GM19328 (cell line): ENCODE results near the gene ZNF33B.
A peak's percentile ranks its signal among the peaks of the same experiment; 100 is the strongest.
"Not testable (repeated sequence)": the region's sequence is repeated elsewhere in the genome, so short reads cannot be mapped to it uniquely, and the experiment has no call there.

Experiments
- ATAC-seq: cut with Tn5 transposase; IDR thresholded peaks from one replicate; pipeline ENCODE4 v1.9.1; 2021; ENCODE audit warnings: mild to moderate bottlenecking, moderate library complexity; ENCODE audit not compliant: unreplicated experiment

ZNF33B gene

DNA sequence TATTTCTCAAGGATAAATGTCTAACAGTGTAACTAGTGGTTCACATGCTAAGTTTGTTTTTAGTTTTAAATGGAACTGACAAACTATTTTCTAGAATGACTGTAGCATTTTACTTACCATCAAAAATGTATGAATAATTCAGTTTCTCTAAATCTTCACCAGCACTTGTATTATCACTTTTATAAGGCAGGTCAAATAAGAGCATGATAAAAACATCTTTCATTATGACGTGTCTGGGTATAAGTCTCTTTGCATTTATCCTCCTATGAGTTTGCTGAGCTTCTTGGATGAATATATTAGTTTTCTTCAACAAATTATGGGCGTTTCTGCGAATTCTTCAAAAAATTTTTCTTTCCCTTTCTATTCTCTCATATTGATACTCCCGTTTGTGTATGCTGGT is 19.9 kb downstream of the ZNF33B start:
- no peak for ATAC-seq

DNA sequence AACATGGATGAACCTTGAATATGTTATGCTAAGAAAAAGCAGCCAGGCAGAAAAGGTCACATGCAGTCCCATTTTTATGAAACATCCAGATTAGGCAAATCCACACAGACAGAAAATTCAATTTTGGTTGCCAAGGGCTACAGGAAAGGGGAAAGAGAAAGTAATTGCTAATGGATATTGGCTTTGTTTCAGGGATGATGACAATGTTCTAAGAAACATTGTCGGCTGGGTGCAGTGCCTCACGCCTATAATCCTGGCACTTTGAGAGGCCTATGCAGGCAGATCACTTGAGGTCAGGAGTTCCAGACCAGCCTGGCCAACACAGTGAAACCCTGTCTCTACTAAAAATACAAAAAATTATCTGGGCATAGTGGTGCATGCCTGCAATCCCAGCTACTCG is 23.0 kb downstream of the ZNF33B start:
- ATAC-seq = no peak

DNA sequence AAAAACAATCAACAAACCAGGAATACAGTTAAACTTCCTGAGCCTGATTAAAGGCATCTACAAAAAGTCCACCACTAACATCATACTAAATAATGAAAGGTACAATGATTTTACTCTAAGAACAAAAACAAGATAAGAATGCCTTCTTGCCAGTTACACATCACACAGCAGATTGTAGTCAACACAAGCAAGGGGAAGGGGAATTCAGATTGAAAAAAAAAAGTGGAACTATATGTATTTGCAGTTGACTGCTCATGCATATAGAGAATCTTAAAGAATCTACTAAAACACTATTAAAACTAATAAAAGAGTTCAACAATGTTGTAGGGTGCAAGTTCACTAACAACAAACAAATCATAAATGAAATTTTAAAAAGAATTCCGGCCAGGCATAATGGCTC is 28.5 kb downstream of the ZNF33B start:
- ATAC-seq = no peak

DNA sequence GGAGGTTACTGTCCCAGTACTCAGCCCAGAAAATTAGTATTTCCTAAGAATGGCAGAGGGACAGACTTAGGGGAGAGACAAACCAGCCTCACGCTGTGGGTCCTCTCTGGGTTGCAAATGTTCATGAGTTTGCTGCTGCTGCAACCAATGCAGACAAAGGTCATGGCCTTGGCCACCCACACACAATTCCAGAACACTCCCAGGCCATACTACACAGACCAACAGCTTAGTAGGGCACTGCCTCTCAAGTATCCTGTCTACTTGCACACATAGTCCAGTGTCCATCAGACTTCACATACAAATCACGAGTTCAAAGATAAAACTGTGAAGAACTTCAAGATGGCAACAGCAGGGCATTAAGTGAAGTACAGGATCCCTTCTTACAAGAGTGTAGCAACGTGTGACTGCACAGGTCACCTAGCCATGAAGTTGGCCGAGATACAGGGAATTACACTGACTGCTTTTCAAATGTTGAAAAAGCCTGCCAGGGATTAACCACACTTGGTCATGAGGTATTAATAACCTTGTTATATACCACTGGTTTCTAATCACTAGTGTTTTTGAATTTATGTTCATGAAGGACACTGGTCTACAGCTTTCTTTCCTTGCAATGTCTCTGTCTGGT is 40.0 kb downstream of the ZNF33B start:
- ATAC-seq = no peak

DNA sequence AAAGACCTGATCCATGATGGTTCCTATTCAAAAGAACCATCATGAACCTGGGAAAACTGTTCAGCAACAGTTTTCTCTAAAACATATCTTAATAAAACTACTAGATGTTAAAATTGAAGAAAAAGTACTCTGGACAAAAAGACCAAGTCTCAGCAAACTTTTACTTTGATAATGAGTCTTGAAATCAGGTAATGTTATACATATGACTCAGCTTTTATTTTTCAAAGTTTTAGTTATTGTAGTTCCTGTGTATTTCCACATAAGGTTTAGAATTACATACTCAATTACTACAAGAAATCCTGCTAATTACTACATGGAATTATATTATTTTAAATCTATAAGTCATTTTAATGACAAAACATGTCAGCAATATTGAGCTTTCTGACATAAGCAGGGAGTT is 42.2 kb downstream of the ZNF33B start:
- no peak for ATAC-seq

DNA sequence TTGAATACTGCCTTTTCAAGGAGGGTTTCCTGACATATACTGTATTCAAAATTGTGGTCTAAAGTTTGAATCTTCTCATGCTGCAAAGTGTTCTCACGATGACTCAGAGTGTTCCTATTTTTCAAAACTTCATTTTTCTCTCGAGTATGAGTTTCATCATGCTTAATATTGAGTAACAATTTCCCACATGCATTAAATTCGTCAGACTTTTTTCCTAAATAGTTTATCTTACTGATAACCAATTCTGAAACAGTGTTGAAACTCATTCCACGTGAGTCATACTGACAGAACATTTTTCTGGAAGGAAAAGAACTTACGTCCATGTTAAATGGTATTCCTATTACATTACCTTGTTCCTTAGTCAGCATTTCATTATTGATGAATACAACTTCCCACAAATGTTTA is 44.1 kb downstream of the ZNF33B start:
- no peak for ATAC-seq

DNA sequence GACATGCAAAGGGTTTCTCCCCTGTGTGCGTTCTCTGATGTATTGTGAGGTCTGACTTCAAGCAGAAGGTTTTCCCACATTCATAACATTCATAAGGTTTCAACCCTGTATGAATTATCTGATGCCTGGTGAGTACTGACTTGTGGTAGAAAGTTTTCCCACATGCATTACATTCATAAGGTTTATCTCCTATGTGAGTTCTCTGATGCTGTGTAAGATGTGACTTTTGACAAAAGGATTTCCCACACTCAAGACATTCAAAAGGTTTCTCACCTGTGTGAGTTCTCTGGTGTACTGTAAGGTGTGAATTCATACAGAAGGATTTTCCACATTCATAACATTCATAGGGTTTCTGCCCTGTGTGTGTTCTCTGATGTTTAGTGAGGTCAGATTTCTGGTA is 45.1 kb downstream of the ZNF33B start:
- no peak for ATAC-seq

DNA sequence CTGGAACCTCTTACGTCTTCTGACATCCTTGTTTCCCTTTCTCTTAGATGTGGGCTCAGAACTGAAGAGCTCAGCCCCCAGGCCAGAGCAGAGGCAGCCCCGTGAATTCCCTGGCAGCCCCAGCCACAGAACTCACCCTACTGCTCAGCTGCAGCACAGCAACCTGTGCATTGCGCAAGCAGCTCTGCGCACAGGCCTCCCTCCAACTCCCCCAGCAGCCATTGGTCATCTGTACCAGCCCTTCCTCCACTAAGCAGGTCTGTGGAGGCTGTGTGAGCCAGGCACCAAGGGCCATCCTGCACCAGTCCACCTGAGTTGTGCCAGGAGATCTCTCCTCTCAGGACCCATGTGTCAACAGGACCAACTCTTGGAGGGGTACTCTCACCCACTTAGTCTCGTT is 54.5 kb downstream of the ZNF33B start:
- no peak for ATAC-seq

DNA sequence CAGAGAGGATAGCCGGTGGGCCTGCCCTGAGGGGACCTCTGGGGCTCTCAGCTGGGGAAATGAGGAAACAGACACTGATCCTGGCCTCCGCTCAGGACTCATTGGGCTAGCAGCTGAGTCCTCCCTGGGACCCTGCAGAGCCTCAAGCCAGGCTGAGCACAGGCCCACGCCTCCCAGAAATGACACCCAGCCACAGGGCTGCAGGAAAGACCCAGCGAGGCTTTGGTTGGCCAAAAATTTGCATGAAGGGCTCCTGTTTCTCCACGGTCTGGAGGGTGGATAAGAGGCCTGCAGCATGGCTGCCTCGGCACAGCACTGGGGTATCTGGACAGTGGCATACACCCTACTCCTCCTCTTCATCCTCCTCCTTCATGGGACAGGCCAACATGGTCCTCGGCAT is 60.4 kb downstream of the ZNF33B start:
- ATAC-seq = no peak

DNA sequence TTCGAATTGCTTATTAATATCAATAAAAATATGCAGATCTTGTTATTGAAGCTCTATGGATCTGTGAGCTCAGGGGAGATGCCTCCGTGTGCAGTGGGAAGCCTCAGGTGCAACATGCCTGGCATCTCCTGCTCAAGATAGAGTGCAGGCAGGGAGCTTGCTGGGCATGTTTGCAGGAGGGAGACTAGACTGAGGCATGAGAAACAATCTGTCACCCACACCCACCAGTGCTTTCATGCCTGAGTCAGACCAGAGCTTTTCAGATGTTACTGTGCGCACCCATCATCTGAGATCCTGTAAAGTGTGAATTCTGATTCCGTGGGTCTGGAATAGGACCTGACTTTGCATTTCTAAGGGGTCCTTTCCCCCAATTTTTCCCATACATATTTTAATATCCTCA is 62.0 kb downstream of the ZNF33B start:
- no peak for ATAC-seq

DNA sequence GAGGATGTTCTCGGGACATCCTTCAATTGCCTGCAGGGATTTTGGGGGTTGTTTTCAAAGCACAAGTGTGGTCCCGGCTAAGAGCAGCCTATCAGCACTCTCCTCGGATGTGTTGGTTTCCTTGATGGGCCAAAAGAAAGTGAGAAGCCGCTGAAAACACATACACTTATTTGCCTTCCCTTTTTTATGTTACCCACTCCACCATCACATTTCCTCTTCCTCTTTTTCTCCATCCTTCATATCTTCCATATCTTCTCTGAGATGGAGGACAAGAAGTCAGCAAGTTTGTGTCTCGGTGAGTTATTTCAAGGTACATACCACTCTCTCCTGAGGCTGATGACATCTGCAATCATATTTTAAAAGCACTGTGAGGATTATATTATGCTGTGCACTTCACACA is 64.0 kb downstream of the ZNF33B start:
- ATAC-seq = no peak

DNA sequence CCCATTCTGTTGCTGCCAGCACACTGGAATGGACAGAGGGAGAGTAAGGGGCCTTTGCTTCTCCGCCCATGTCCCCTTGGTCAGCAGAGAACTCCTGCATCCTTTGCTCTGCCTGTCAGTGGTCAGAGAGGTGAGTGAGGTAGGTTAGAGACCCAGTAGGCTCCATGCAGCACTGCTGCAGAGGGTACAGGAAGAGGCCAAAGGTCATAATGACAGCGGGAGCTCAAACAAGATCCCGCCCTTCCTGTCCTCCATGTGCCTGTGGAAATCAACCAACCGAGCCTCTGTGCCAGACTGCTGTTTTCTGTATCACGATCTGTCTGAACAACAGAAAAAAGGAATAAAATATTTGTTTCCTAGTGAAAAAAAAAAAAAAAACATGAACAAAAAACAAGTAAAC is 81.4 kb downstream of the ZNF33B start:
- no peak for ATAC-seq

DNA sequence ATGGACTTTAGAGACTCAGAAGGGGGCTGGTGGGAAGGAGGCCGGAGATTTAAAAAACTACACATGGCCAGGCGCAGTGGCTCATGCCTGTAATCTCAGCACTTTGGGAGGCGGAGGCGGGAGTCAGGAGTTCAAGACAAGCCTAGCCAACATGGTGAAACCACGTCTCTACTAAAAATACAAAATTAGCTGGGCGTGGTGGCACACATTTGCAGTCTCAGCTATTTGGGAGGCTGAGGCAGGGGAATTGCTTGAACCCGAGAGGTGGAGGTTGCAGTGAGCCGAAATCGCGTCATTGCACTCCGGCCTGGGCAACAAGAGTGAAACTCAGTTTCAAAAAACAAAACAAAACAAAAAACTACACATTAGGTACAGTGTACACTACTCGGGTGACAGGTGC is 84.8 kb downstream of the ZNF33B start:
- not testable (repeated sequence) for ATAC-seq

DNA sequence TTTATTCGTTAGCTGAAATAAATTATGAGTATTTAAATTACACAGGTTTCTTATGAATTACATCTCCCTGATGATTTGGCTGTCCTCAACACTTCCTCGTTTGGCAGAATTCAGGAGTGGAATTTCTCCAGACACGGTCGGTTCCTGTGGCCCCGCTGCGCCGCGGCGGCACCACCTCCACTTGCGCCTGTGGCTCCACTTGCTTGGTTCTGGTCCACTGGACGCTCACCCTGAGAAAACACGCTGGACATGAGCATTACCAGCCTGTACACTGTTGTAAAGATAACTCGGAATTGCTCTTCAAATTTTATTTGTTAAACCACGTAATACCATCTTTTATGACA is 85.3 kb downstream of the ZNF33B start:
- ATAC-seq = peak; percentile 21

DNA sequence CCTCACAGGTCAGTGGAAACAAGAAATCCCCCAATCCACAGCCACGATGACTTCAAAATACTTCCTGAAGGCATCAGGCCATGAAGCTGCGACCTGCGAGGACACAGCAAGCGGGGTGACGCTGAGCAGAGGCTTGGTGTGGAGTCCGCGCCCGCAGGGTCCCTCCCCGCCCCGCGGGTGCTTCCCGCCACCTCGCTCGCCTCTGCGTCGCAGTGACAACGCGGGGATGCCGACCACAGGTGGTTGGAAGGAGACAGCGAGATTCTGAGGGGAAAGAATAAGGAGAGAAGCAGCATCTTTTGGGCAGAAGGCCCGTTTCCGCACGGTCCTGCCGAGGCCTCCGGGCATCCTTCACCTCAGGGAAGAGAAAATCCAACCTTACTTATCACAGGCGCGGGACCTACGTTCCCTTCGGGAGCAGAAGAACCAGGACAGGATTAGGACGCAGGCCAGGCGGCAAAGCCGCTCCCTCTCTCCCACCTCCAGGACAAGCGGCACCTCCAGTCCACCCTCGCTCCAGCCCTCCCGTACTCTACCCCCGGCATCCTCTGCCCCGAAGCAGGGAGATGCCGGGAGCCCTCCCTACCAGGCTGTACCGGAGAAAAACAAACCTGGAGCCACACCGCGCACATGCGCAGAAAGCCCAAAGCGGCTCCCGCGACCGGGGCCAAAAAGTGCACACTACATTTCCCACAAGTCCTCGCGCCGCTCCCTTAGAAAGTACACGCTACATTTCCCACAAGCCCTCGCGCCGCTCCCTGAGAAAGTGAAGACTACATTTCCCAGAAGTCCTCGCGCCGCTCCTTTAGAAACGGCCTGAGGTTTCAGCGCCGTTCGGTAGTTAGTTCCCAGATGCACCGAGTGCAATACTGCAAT is 85.9 kb downstream of the ZNF33B start:
- peak; percentile 90 for ATAC-seq

DNA sequence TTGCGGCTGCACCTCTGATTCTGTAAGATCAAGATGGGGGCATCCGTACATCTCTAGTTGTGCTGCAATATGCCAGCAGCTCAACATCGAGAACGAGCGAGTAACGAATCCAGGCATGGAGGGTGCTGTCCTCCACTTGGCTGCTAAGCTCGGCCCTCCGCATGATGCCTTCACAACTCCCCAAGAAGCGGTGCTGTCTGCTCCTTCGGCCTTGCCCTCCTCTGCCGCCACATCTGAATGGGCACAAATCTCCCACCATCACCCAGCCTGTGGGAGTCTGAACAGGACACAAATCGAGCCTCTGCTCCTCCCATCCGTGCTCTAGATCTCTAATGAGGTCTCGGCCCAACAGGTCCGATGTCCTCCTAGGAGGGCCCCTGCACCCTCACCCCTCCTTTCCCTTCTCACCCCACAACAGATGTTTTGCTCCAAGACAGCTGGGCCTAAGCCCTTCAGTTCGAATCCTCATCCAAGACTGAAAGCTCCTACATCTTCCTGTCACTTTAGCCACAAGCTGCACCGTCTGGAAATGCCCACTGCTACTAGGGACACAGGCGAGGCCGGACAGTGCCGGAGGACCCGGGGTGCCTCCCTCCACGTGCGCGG is 86.7 kb downstream of the ZNF33B start:
- ATAC-seq = no peak

DNA sequence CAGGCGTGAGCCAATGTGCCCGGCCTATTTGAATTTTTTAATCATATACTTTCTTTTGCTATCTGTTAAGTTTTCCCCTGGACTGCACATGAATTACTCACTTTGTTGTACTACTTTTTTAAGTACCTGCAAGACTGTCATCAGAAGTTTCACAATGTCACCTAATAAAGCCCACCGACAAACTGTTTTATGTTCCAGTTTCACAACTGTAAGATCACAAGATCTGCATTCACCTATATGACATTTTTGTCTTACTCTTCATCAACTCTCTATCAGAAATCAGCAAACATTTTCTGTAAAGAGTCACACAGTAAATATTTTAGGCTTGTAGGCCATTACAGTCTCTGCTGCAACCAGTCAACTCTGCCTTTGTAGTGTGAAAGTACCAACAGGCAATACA is 88.5 kb downstream of the ZNF33B start:
- no peak for ATAC-seq

DNA sequence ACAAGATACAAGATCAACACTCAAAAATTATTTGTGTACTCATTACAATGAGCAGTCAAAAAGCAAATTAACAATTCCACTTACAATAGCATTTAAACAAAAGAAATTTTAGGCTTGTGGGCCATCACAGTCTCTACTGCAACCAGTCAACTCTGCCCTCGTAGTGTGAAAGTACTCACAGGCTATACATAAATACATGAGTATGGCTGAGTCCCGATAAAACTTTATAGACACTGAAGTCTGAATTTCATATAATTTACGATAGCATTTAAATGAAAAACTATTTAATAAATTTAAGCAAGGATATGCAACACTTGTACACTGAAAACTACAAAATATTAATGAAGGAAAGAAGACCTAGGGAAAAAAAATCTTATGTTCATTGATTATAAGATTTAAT is 90.1 kb downstream of the ZNF33B start:
- ATAC-seq = no peak

DNA sequence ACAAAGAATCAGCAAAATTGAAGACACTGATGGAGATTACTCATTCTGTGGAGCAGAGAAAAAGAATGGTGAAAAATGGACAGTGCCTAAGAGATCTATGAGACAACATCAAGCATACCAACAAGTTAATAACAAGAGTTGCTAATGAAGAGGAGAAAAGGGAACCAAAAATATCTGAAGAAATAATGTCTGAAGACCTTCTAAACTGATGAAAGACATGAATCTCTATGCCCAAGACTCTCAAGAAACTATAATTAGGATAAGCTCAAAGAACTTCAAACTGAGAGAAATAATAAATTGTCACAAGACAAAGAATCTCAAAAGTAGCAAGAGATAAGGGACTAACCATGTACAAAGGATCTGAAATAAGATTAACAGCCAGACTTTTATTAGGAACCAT is 93.4 kb downstream of the ZNF33B start:
- no peak for ATAC-seq

DNA sequence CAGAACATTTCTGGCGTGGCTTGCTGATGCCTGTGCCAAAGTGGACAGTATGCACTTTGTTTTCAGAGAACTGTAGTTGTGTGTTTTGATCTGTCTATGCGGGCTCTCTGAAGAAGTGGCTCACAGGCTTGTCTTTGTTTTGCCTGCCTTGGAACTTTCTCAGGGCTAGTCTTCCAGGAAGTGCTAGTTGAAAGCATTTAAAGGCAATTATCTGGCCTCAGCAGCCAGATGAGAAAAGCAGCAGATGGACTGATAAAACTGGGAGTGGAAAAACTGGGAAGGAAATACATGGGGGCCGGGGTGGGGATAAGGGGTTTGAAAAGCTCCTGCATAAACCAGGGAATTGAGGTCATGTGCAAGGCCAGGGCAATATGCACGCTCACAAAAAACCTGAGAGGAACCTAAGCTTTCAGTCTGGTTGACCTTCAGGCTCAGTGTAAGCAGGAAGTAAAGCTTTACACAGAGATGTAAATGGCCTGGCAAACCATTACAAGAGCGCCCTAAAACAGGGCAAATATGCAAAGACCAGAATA is 94.5 kb downstream of the ZNF33B start:
- no peak for ATAC-seq
